GM19099 (cell line): Measurements from ENCODE around the gene E2F7.
A peak's percentile ranks its signal among the peaks of the same experiment; 100 is the strongest.

Experiments
- POLR2A ChIP-seq: IDR thresholded peaks from 3 replicates; pipeline ENCODE4 v1.6.1; 2011; ENCODE audit warnings: low read depth; ENCODE audit not compliant: insufficient read length; ENCODE audit errors: extremely low read depth

The E2F7 gene

DNA sequence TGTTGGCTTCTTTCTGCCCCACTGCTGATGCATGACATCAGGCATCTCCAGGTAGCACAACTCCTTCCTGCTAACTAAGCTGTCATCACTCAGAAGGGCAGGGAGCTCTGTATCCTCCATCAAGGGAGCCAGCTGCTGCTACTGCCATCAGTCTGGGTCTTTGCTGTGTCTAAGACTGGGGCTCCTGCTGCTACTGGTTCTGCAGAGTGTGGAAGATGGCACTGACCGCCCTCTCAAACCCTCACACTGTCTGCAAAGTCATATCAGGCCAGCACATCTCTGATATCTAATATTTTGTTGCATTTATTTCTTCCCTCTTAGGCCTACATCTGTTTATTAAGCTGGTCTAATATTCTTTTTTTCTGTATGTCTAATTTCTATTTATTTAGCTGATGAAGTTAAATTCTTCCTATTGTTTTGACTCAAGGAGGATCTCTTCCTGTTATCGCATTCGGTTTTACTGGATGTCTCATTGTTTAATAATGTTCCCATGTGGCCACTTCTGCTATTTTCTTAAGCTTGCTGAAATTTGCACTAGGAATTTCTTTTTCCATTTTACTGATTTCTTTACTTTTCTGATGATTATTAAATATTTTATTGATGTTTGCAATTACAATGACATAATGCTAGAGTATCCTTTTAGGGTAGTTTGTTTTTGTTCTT is 7.6 kb upstream of the E2F7 start:
- no peak for TF ChIP-seq POLR2A

DNA sequence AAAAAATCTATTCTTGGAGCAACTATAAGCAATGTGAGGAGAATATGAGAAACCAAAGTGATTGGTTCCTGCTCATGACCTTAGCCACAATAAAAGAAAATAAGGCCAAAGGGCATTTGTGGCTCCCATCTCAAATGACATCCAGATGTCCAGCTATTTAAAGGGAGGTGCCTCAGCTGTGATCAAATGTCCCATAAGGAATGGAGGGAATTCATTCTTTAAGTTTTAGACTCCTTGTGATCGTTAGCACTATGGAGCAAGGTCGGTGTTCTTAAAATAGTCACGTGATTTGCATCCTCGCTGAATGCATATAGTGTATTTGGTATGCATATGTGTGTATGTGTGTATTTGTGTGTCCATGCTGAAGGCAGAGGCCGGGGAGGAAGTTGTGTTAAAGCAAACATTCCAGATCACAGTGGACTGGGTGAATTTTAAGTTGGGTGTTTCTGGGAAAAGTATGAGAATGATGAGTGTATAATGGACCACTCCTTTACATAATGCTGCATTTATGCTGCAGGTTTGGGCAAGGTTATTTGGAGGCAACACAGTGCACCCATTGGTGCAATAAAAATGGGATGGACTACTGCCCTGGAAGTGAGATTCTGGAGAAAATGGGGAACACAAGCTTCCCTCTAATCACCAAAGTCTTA is 5.6 kb upstream of the E2F7 start:
- no peak for TF ChIP-seq POLR2A

DNA sequence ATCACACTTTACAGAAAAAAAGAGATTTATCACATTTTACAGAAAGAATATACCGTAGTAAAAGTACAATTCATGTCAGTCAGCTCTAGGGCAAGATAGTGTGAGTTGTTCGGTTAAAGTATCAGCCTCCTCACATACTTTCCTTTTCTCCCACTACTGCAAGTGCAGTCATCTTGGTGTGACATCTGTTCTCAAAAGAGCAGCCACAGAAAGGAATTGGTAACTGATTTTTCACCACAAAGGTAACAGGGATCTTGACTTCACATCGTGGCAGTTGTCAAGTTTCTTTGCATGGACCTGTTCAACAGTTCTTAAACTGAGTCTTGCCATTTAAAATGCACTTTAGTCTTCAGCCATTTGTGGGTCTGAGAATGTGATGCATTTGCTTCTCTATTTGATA is 5.0 kb upstream of the E2F7 start:
- TF ChIP-seq POLR2A = no peak

DNA sequence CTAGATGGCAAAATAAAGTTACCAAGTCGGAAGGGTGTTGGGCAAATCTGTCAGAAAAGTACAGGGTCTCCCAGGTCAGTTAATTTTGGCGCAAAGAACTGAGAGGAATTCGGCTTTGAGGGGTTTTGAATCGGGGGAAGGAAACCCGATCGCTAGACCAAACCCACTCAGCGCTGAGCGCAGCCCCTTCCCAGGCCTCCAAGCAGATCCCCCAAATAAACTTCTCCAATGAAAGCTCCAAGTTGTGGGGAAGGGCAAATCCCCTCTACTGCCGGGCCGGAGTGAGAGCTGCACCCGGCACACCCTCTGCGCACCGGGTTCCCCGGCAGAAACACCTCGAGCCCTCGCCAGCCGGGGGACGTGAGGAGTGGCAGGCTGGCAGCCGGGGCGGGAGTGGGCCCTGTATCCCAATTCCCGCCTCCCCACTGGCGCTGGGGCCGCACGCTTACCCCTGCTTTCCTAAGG is 441 bp downstream of the E2F7 start:
- no peak for TF ChIP-seq POLR2A

DNA sequence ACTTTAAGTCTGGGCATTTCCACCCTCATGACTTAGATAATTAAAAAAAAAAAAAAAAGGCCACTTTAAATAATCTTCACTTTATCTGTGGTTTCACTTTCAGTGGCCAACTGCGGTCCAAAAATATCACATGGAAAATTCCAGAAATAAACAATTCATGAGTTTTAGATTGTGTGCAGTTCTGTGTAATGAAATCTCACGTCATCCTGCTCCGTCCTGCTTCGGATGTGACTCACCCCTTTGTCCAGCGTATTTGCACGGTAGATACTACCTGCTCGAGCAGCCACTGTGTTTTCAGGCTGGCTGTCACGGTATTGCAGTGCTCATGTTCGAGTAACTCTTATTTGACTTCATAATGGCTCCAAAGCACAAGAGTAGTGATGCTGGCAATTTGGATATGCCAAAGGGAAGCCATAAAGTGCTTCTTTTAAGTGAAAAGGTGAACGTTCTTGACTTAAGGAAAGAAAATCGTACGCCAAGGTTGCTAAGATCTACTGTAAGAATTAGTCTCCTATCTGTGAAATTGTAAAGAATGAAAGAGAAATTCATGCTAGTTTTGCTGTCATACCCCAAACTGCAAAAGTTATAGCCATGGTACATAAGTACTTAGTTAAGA is 2.4 kb downstream of the E2F7 start:
- TF ChIP-seq POLR2A = peak; percentile 21

DNA sequence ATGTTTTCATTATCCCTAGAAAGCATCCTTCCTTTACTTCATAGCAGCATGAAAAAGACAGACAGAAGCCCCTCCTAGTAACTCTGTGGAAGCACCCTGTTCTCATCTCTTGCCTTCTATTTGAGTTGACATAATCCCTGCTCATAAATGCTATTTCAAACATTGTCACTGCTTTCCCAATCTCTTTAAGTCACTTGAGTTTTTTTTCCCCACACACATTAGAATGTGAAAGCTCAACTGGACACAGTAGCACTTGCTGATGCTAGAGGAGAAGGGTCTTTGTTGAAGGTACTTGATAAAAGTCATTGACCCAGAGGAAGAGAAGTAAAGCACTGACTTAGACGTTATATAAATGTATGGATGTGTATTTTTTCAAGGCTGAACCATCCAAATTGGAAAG is 3.0 kb downstream of the E2F7 start:
- TF ChIP-seq POLR2A = peak; percentile 2

DNA sequence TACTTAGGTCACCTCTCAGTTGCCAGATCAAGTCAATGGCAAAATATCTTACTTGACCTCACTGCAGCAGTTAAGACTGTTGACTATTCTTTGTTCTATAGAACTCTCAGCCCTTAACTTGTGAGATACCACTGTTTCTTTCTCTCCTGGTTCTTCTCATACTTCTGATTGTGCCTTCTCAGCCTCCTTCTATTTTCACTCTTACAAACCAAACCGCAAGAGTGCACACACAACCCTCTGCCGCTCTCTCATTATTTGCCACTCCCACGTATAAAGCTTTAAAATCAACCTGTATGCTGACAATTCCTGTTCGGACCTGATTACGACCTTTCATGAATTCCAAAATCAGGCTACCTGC is 4.5 kb downstream of the E2F7 start:
- no peak for TF ChIP-seq POLR2A

DNA sequence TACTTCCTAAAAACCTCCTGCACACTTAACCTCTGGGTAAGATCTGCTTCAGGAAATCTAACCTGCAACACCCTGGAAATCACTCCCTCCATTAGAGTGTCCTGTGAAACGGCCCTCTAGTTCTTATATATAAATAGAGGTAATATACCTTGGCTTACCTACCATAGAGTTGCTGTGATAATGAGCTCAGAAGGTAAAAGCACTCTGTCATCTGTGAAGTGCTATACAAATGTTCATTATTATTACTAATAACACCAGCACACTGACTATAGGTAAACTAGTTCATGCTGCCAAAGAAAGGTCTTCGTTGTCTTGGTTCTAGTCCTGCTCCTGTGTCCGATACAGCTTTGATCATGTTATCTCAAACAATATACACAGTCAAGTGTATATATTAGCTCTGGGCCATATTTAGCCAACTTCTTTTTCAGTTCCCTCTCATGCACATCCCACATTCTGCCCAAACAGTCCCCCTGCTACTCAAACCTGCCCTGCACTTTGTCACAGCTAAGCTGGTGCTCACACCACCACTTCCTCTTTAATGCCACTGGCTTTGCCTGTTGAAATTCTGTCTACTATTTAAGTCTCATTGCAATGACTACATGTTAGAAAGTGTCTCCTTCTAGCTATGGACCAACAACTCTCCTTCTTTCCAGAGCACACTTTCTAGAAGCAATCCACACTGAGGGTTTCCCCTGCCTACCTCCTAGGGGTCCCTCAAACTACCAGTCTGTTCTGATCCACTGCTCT is 5.1 kb downstream of the E2F7 start:
- peak; percentile 30 for TF ChIP-seq POLR2A

DNA sequence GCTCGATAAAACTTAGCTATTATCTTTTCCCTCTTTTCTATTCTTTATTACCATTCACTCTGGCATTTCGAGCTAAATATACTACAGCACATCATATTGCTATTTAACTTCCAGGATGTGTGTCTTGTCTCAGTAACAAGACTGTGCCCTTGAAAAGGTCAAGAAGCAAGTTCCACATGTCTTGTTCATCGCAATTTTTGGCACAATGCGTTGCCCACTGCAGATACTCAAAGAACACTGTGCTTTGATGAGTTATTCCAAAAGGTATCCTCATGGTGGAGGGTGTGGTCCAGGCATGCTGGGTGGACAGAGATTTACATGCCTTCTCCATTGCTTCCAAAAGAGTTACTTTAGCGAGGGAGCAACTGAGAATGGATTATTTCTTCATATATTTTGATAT is 6.6 kb downstream of the E2F7 start:
- no peak for TF ChIP-seq POLR2A

DNA sequence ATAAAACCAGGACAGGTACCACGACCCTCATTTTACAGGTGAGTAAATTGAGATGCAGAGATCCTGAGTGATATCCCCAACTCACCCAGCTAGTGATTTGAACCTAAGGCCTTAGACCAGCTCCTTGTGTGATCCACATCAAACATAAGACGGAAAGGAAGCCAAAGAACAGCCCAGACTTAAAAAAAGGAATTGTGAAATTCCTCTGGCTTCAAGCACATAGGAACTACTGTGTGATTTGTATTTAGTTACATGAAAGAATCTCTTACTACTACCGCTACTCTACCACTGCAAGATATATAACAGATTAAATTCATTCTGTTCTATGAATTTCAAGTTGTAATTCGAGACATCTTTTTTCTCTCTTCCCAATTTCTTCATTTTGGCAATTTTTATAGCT is 10.5 kb downstream of the E2F7 start:
- no peak for TF ChIP-seq POLR2A

DNA sequence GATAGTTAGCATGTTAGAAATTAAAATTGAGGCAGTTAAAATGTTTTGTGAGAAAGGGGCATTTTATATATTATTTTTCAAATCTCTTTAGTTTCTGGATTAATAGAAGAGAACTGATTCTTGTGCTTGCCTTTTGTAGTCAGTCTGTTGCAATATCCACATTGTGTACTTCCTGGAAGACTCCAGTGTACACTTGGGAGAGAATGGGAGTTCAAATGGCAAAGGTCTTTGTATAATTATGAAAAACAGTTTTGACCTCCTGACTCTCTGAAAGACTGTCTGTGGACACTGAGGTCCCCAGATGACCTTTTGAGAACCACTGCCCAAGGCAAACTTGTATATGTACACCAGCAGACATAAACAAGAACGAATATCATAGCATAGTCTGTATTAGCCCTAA is 12.1 kb downstream of the E2F7 start:
- no peak for TF ChIP-seq POLR2A

DNA sequence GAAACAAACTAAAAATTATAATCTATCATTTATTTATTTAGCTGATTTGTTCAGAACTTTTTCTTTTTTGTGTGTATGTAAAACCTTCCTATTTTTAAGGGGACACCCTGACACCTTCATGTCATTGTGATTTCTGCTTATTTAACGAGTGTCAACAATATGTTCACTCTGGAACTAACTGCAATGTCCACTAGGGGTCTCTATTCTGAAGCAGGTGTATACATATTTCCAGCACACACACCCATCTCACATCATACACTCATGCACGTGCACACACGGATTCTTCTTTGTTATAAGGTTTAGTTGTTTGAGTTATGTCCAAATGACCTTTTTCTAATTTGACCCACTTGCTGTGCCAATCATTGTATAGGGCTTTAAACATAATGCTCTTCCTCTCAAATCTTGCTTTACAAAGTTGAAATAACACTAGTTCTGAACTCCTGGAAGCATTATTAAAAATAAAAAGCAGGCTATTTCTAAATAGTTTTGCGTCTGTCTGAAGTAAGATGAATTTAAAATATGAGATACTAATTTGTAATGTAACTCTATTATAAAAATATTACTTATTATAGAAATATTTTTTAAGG is 15.5 kb downstream of the E2F7 start:
- TF ChIP-seq POLR2A = no peak

DNA sequence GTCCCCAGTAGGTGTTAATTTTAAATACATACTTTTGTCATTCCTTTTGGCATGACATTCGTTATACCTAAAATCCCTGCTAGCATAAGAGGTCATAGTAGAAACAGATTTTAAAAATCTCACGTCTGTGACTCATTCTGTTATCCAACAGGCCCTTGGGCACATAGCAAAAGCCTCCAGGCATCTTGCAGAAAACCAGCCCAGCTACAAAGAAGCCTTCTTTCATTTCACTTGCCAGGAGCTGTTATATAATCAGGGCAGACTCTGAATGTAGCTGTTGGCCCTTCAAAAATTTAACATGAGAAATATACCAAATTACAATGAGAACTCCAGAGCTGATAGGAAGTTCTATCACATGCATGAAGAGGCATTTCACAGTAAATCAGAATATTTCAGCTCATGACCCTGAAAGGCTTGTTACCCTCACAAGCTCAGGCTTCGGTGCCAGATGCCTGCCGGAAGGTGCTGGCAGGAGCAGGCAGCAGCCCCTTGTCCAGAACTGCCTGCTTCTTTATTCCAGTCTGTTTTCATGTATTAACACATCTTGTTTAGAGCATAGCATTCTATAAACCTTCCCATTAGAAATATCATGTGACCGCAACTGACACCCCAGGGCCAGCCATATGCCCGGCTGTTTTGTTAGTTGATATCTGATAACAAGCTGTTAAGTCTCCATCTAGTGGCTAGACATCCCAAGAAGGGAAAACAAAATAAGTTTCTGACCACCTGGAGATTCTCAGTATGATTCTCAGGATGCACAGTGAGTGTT is 17.8 kb downstream of the E2F7 start:
- TF ChIP-seq POLR2A = no peak

DNA sequence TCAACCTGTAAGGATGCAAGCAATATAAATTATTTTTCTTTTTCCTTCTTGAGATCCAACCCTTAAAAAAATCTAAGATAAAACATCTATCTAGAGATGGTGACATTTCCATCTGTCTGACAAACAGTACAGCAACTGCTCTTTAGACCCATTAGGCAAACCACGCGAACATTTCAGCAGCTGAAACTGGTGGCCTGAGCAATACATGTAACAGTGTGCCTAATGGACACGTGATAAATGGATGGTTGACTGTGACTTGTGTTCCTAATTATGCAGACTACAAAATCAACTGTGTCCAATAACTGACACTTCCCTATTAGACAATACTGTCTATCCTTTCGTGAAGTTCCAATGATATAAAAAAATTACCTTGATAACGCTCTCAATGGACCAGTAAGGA is 18.9 kb downstream of the E2F7 start:
- no peak for TF ChIP-seq POLR2A

DNA sequence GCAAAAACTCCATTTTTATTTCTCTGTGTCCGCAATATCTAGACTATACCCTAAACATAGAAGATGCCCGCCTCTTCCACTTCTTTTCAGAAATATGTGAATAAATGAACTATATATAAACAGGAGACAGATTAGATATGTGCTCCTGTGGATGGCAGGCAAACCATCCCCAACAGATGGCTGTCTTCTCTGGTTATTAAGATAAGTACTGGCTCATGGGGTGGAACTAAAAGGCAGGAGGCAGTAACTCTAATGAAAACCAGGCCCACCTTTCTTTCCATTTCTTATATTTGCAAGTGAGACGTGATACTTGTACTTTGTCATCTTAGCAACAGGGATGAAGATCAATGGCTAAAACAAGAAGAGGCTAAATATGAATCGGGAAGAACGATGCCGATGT is 20.2 kb downstream of the E2F7 start:
- no peak for TF ChIP-seq POLR2A
